GM12878 (cell line): Measurements from ENCODE around the gene NKX2-3. TPM values are rescaled to one million over a fixed set of nuclear protein-coding genes. Genes with fewer than 3 reads are reported as not detected.

Experiments used
- ATAC-seq: fragments of 200-7000 bp; cut with Tn5 transposase; 3 replicates; pipeline ENCODE4 v1.9.1; 2020; ENCODE audit warnings: mild to moderate bottlenecking, moderate library complexity
- BruUV-seq: library from RNA; stranded (reverse); fragments of 400-500 nt; replicated peaks from 2 replicates; lab custom pipeline; 2021; lab: Mats Ljungman, UMichigan
- CTCF ChIA-PET: fragments of 300-600 bp; sonication (Branson Sonifier 250); formaldehyde crosslinking; extraction: SDS; loops from one replicate; lab custom pipeline; 2021; ENCODE audit warnings: inconsistent platforms; lab: Yijun Ruan, JAX
- POLR2A ChIA-PET: fragments of 350-600 bp; formaldehyde crosslinking; extraction: SDS; loops from one replicate; lab custom pipeline; 2021; ENCODE audit warnings: inconsistent platforms; lab: Charles Lee
- RAD21 ChIA-PET: fragments of 300-600 bp; sonication (Branson Sonifier 250); formaldehyde crosslinking; loops from one replicate; lab custom pipeline; 2023; ENCODE audit warnings: antibody characterized with exemption; ENCODE audit not compliant: unreplicated experiment; lab: Charles Lee
- SMC1A ChIA-PET: fragments of 300-600 bp; sonication (Branson Sonifier 250); formaldehyde crosslinking; loops from one replicate; lab custom pipeline; 2023; ENCODE audit not compliant: unreplicated experiment, uncharacterized antibody; lab: Charles Lee
- DNase-seq: peaks from one replicate; pipeline ENCODE4 v3.0.0-alpha.2; 2011; ENCODE audit warnings: low read depth, low spot score
- FAIRE-seq: peaks from 3 replicates; lab custom pipeline; 2011; peaks lifted over from hg19 to GRCh38; lab: Jason Lieb, UNC
- H2AFZ ChIP-seq: 2 replicates; pipeline ENCODE4 v1.6.0; 2011; ENCODE audit warnings: low read depth, low read length, control low read depth; ENCODE audit not compliant: control insufficient read depth
- H3K27ac ChIP-seq: 2 replicates; pipeline ENCODE4 v1.5.1; 2011; ENCODE audit warnings: control low read depth; ENCODE audit not compliant: control insufficient read depth, insufficient read depth
- H3K27me3 ChIP-seq, 2 experiments: replicated peaks in 1 of 2; 2 replicates each; pipeline versions ENCODE4 v1.6.0 to v1.6.1; 2011; ENCODE audit warnings: low read length in 1 of 2; ENCODE audit not compliant: control insufficient read depth in 2 of 2, insufficient read depth in 2 of 2
- H3K36me3 ChIP-seq, 2 experiments: 2 replicates each; pipeline ENCODE4 v1.5.1; 2011; ENCODE audit warnings: low read length in 1 of 2; ENCODE audit not compliant: control insufficient read depth in 2 of 2, insufficient read depth in 2 of 2
- H3K4me1 ChIP-seq: 2 replicates; pipeline ENCODE4 v1.6.1; 2011; ENCODE audit warnings: mild to moderate bottlenecking, low read length, moderate library complexity, mixed read lengths; ENCODE audit not compliant: control insufficient read depth, insufficient read depth
- H3K4me2 ChIP-seq: 2 replicates; pipeline ENCODE4 v1.6.0; 2011; ENCODE audit warnings: control low read depth; ENCODE audit not compliant: control insufficient read depth, insufficient read depth
- H3K4me3 ChIP-seq: fragments of 200-600 bp; sonication (generic); 2 replicates; pipeline ENCODE4 v1.5.1; 2016
- H3K79me2 ChIP-seq: 2 replicates; pipeline ENCODE4 v1.6.0; 2011; ENCODE audit warnings: low read length; ENCODE audit not compliant: control insufficient read depth, insufficient read depth
- H3K9ac ChIP-seq: 2 replicates; pipeline ENCODE4 v1.8.0; 2011; ENCODE audit warnings: low read length, control low read depth, mixed read lengths; ENCODE audit not compliant: control insufficient read depth, insufficient read depth
- H3K9me3 ChIP-seq: replicated peaks from 3 replicates; pipeline ENCODE4 v1.5.1; 2011; ENCODE audit warnings: mild to moderate bottlenecking, low read length; ENCODE audit not compliant: control insufficient read depth, insufficient read depth
- H4K20me1 ChIP-seq: 2 replicates; pipeline ENCODE4 v1.6.0; 2011; ENCODE audit not compliant: control insufficient read depth, insufficient read depth
- CHD4 ChIP-seq: fragments of 200-600 bp; sonication (generic); IDR thresholded peaks from 2 replicates; pipeline ENCODE4 v1.6.1; 2016; ENCODE audit warnings: mild to moderate bottlenecking
- ETV6 ChIP-seq, 2 experiments: fragments of 450-650 bp in 1 of 2; IDR thresholded peaks in 1 of 2; conservative IDR thresholded peaks in 1 of 2; 2 replicates each; pipeline ENCODE4 v1.6.1; 2014; ENCODE audit warnings: antibody characterized with exemption in 1 of 2, borderline replicate concordance in 1 of 2, low read depth in 1 of 2, mild to moderate bottlenecking in 1 of 2, moderate library complexity in 1 of 2
- HDAC6 ChIP-seq: fragments of 200-600 bp; sonication (generic); IDR thresholded peaks from one replicate; pipeline ENCODE4 v1.8.0; 2017; ENCODE audit warnings: antibody characterized with exemption; ENCODE audit not compliant: unreplicated experiment
- MEF2B ChIP-seq: fragments of 450-650 bp; IDR thresholded peaks from 2 replicates; pipeline ENCODE4 v1.6.1; 2018; ENCODE audit warnings: mild to moderate bottlenecking, moderate library complexity; ENCODE audit not compliant: partially characterized antibody, poor library complexity, severe bottlenecking
- MTA3 ChIP-seq: IDR thresholded peaks from 2 replicates; pipeline ENCODE4 v1.6.1; 2012; ENCODE audit warnings: low read length, inconsistent platforms, borderline replicate concordance
- POLR2AphosphoS2 ChIP-seq: IDR thresholded peaks from 2 replicates; pipeline ENCODE4 v1.6.1; 2011; ENCODE audit warnings: low read depth, mild to moderate bottlenecking, low read length, improper control_type of control experiment, moderate library complexity
- RAD21 ChIP-seq: IDR thresholded peaks from 2 replicates; pipeline ENCODE4 v1.6.1; 2011; ENCODE audit warnings: mild to moderate bottlenecking, low read depth, low read length, moderate library complexity; ENCODE audit not compliant: insufficient read depth
- SIN3A ChIP-seq: IDR thresholded peaks from 2 replicates; pipeline ENCODE4 v1.6.1; 2012; ENCODE audit warnings: low read depth, low read length, improper control_type of control experiment
- SMC3 ChIP-seq: IDR thresholded peaks from 2 replicates; pipeline ENCODE4 v1.6.1; 2011; ENCODE audit warnings: low read length, improper control_type of control experiment, borderline replicate concordance
- TCF3 ChIP-seq: IDR thresholded peaks from 2 replicates; pipeline ENCODE4 v1.6.1; 2012; ENCODE audit warnings: low read depth, mild to moderate bottlenecking, low read length, borderline replicate concordance; ENCODE audit not compliant: insufficient read depth
- whole genome bisulfite sequencing: methylation state at CpG from one replicate; pipeline ENCODE4 v1.1.6; 2016; ENCODE audit warnings: low lambda C conversion rate; ENCODE audit not compliant: insufficient replicate concordance, insufficient coverage; ENCODE audit errors: missing lambda C conversion rate; 5-methylcytosine and 5-hydroxymethylcytosine counted together
- in situ Hi-C: fragments of 300-500 bp; cut with MboI; formaldehyde crosslinking; loops from 9 replicates; pipeline ENCODE4 v1.14.3; 2018; ENCODE audit warnings: mixed read lengths
- intact Hi-C: fragments of 100-400 bp; cut with micrococcal nuclease; formaldehyde crosslinking; loops from one replicate; pipeline ENCODE4 v1.14.2; 2022; ENCODE audit not compliant: unreplicated experiment
- polyA plus RNA-seq, 11 experiments: library from polyadenylated mRNA; depleted of rRNA in 4 of 11; unstranded in 6 of 11; stranded (reverse) in 5 of 11; fragments of >200 nt; fragmentation: Nextera tagmentation in 4 of 11; fragmentation: Illumina TruSeq in 1 of 11; extraction: Ambion mirVana in 4 of 11; extraction: Trizol in 1 of 11; gene quantifications; 1 replicate in 1 of 11; 2 replicates in 10 of 11; pipeline versions ENCODE4 v1.2.1 to v1.2.3, GENCODE V29; 2011 to 2016; ENCODE audit warnings: inconsistent platforms in 2 of 11, missing spikeins in 2 of 11, low read depth in 1 of 11
- total RNA-seq, 4 experiments: library from RNA; depleted of rRNA in 3 of 4; stranded (reverse); fragments of >200 nt in 3 of 4; fragmentation: Illumina TruSeq in 1 of 4; extraction: Trizol in 1 of 4; gene quantifications; 2 replicates each; pipeline versions ENCODE4 v1.2.1 to v1.2.3, GENCODE V29; 2013 to 2021
- TF ChIP-seq, protein P1 (sequence below), 3 experiments: IDR thresholded peaks in 2 of 3; conservative IDR thresholded peaks in 1 of 3; 2 replicates each; pipeline ENCODE4 v1.5.1; 2011; ENCODE audit warnings: low read depth in 3 of 3, low read length in 3 of 3, mild to moderate bottlenecking in 3 of 3, control low read depth in 2 of 3, moderate library complexity in 2 of 3, inconsistent platforms in 1 of 3, mixed read lengths in 1 of 3; ENCODE audit not compliant: control insufficient read depth in 2 of 3, insufficient read depth in 1 of 3; ENCODE audit errors: extremely low read depth in 1 of 3
- TF ChIP-seq, protein P2 (sequence below): fragments of 450-650 bp; IDR thresholded peaks from 2 replicates; pipeline ENCODE4 v1.6.1; 2017; ENCODE audit warnings: low read depth, mild to moderate bottlenecking, moderate library complexity
- TF ChIP-seq, protein P3 (sequence below): fragments of 450-650 bp; IDR thresholded peaks from 2 replicates; pipeline ENCODE4 v1.6.1; 2017; ENCODE audit warnings: borderline replicate concordance
- TF ChIP-seq, protein P4 (sequence below): fragments of 450-650 bp; formaldehyde crosslinking; IDR thresholded peaks from 2 replicates; pipeline ENCODE4 v1.4.0; 2022; ENCODE audit warnings: mild to moderate bottlenecking, moderate library complexity

Gene NKX2-3
- total and polyA plus RNA-seq, 10 of the 15 experiments (the other 5 are each of a cell fraction or from before 2014, with no cell fraction given): not detected

DNA sequence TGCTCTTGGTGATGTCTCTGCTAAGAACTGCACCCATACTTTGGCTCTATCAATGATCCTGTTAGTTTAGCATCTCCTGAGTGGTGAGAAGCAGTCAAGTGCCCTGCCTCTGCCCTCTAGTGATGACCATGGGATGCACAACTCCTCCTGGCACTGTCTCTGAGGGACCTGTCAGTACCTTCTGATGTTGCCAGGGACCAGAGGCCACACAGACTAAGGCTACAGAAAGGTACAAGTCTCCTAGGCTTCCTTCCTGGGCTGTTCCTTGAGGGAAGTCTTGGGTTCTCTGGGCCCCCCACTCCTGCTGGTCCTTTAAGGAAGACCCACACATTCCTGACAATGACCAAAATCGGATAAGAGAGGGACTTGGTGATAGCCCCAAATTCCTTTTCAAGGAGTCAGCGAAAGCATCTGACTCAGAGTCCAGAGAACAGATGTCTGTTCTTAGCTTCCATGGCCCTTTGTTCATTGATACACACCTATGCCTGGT is 15.3 kb downstream of the NKX2-3 start:
- H3K27ac ChIP-seq: no peak overlapping the region
- WGBS: 50% methylated on average over 2 of the region's 2 CpGs
- H3K4me2 ChIP-seq: no peak overlapping the region
- H3K4me1 ChIP-seq: no peaks in the 10 kb centered on the region
- no peaks in the 10 kb centered on the region for H3K79me2 ChIP-seq
- H3K36me3 ChIP-seq: no peaks in the 10 kb centered on the region
- ATAC-seq (peak; percentile 89), FAIRE-seq (no peak), DNase-seq (no peak)
- ChIA-PET POLR2A (no interaction called here), SMC1A (interaction anchor here (0.8 to 1.6 kb wide), 2 partner anchors 31 to 113 kb away, joined by 3 to 8 read pairs; no protein-coding TSS in a partner anchor), CTCF (interaction anchor here (0.6 to 2.9 kb wide), 8 partner anchors 9 to 189 kb away, joined by 3 to 30 read pairs (median 3); no protein-coding TSS in a partner anchor), RAD21 (interaction anchor here (1.1 kb wide), 1 partner anchor 112 kb away, joined by 6 read pairs; no protein-coding TSS in a partner anchor)
- no peak overlapping the region for H3K9ac ChIP-seq
- H3K9me3 ChIP-seq: no peaks in the 10 kb centered on the region
- intact Hi-C loops: loop anchor here (2.0 to 5.0 kb wide), 2 partner anchors 111 to 156 kb away; no protein-coding TSS in a partner anchor
- H2AFZ ChIP-seq: no peak overlapping the region
- peaks cover 2 to 5% of the 10 kb centered on the region in 2 experiments; a peak in 3 of 4 replicates for H3K27me3 ChIP-seq
- no peaks in the 10 kb centered on the region for H4K20me1 ChIP-seq
- in situ Hi-C loops: no loop called here
- no peak overlapping the region for H3K4me3 ChIP-seq
- BruUV-seq: no TSS peak
- TF ChIP-seq, protein P1, sequence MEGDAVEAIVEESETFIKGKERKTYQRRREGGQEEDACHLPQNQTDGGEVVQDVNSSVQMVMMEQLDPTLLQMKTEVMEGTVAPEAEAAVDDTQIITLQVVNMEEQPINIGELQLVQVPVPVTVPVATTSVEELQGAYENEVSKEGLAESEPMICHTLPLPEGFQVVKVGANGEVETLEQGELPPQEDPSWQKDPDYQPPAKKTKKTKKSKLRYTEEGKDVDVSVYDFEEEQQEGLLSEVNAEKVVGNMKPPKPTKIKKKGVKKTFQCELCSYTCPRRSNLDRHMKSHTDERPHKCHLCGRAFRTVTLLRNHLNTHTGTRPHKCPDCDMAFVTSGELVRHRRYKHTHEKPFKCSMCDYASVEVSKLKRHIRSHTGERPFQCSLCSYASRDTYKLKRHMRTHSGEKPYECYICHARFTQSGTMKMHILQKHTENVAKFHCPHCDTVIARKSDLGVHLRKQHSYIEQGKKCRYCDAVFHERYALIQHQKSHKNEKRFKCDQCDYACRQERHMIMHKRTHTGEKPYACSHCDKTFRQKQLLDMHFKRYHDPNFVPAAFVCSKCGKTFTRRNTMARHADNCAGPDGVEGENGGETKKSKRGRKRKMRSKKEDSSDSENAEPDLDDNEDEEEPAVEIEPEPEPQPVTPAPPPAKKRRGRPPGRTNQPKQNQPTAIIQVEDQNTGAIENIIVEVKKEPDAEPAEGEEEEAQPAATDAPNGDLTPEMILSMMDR (IDR thresholded peaks at IDR 0.05 in 2 of 3, conservative IDR thresholded peaks at IDR 0.05 in 1 of 3; ENCODE audit: control insufficient read depth in 2 of 3, extremely low read depth in 1 of 3, insufficient read depth in 1 of 3, low read depth in 3 of 3, low read length in 3 of 3): peak; percentile 40 to 53 (median 41); a peak in 5 of 6 replicates
- TF ChIP-seq, protein P2, sequence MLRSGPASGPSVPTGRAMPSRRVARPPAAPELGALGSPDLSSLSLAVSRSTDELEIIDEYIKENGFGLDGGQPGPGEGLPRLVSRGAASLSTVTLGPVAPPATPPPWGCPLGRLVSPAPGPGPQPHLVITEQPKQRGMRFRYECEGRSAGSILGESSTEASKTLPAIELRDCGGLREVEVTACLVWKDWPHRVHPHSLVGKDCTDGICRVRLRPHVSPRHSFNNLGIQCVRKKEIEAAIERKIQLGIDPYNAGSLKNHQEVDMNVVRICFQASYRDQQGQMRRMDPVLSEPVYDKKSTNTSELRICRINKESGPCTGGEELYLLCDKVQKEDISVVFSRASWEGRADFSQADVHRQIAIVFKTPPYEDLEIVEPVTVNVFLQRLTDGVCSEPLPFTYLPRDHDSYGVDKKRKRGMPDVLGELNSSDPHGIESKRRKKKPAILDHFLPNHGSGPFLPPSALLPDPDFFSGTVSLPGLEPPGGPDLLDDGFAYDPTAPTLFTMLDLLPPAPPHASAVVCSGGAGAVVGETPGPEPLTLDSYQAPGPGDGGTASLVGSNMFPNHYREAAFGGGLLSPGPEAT: no peak
- no peak for TF ChIP-seq TCF3
- no peak for TF ChIP-seq ETV6 (conservative IDR thresholded peaks at IDR 0.05 in 1 of 2, IDR thresholded peaks at IDR 0.05 in 1 of 2; ENCODE audit: borderline replicate concordance in 1 of 2, low read depth in 1 of 2)
- no peak for TF ChIP-seq MEF2B
- no peak for TF ChIP-seq CHD4
- TF ChIP-seq SMC3: peak; percentile 29; the same call in 1 of the 2 replicates
- no peak for TF ChIP-seq SIN3A
- TF ChIP-seq MTA3: no peak
- TF ChIP-seq, protein P3, sequence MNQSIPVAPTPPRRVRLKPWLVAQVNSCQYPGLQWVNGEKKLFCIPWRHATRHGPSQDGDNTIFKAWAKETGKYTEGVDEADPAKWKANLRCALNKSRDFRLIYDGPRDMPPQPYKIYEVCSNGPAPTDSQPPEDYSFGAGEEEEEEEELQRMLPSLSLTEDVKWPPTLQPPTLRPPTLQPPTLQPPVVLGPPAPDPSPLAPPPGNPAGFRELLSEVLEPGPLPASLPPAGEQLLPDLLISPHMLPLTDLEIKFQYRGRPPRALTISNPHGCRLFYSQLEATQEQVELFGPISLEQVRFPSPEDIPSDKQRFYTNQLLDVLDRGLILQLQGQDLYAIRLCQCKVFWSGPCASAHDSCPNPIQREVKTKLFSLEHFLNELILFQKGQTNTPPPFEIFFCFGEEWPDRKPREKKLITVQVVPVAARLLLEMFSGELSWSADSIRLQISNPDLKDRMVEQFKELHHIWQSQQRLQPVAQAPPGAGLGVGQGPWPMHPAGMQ: no peak
- no peak for TF ChIP-seq POLR2AphosphoS2
- no peak for TF ChIP-seq HDAC6
- TF ChIP-seq, protein P4, sequence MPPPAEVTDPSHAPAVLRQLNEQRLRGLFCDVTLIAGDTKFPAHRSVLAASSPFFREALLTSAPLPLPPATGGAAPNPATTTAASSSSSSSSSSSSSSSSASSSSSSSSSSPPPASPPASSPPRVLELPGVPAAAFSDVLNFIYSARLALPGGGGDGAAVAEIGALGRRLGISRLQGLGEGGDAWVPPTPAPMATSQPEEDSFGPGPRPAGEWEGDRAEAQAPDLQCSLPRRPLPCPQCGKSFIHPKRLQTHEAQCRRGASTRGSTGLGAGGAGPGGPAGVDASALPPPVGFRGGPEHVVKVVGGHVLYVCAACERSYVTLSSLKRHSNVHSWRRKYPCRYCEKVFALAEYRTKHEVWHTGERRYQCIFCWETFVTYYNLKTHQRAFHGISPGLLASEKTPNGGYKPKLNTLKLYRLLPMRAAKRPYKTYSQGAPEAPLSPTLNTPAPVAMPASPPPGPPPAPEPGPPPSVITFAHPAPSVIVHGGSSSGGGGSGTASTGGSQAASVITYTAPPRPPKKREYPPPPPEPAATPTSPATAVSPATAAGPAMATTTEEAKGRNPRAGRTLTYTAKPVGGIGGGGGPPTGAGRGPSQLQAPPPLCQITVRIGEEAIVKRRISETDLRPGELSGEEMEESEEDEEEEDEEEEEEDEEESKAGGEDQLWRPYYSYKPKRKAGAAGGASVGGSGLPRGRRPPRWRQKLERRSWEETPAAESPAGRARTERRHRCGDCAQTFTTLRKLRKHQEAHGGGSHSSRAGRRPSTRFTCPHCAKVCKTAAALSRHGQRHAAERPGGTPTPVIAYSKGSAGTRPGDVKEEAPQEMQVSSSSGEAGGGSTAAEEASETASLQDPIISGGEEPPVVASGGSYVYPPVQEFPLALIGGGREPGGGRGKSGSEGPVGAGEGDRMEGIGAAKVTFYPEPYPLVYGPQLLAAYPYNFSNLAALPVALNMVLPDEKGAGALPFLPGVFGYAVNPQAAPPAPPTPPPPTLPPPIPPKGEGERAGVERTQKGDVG (CRISPR knock-in tag): no peak
- TF ChIP-seq RAD21: 0 out of 2 replicates have a peak, but pooled peaks have one; percentile 30
